ENCODE data around the gene TUBA4B.

- TF ChIP-seq REST (IDR thresholded peaks at IDR 0.05; ENCODE audit: insufficient read depth in 1 of 2, low read depth in 2 of 2, low read length in 1 of 2) (peak; percentile 99), CTCF (IDR thresholded peaks at IDR 0.05) (no peak), SIN3A (IDR thresholded peaks at IDR 0.05; ENCODE audit: borderline replicate concordance, insufficient read depth, low read depth, low read length) (no peak), POLR2AphosphoS5 (IDR thresholded peaks at IDR 0.05; ENCODE audit: low read depth, low read length) (no peak)
Measured at GRCh38 chr2:219308142-219309101, 55.4 kb downstream of the TUBA4B start.

Data from Panc1 (cell line).